ENCODE measurements around the gene OCRL.

The OCRL gene

GRCh38 chrX:129618997-129619396, 78.9 kb downstream of the OCRL start:
- H3K4me3 Mint-ChIP-seq = no peak overlapping the region
- no peaks in the 10 kb centered on the region for H3K9me3 Mint-ChIP-seq
- no peak overlapping the region for H3K27ac Mint-ChIP-seq
- no peaks in the 10 kb centered on the region for H3K36me3 Mint-ChIP-seq (ENCODE audit: low read depth)
- H3K4me1 Mint-ChIP-seq (ENCODE audit: low read depth) = no peaks in the 10 kb centered on the region
- no peak for DNase-seq
- peaks cover 21% of the 10 kb centered on the region for H3K27me3 Mint-ChIP-seq

GRCh38 chrX:129622757-129623301, 82.8 kb downstream of the OCRL start:
- Mint-ChIP-seq H3K4me3 (no peak overlapping the region), H3K36me3 (ENCODE audit: low read depth) (no peaks in the 10 kb centered on the region), H3K4me1 (ENCODE audit: low read depth) (peaks cover 3% of the 10 kb centered on the region), H3K27ac (no peak overlapping the region), H3K9me3 (no peaks in the 10 kb centered on the region), H3K27me3 (peaks cover 47% of the 10 kb centered on the region)
- no peak for DNase-seq

- Mint-ChIP-seq H3K4me3 (no peak overlapping the region), H3K27me3 (peaks cover 44% of the 10 kb centered on the region), H3K27ac (no peak overlapping the region), H3K9me3 (no peaks in the 10 kb centered on the region), H3K4me1 (ENCODE audit: low read depth) (peaks cover 3% of the 10 kb centered on the region), H3K36me3 (ENCODE audit: low read depth) (no peaks in the 10 kb centered on the region)
- no peak for DNase-seq
These were observed 86.0 kb downstream of the OCRL start for GRCh38 chrX:129626026-129626425.

GRCh38 chrX:129629837-129630236, 89.8 kb downstream of the OCRL start:
- no peaks in the 10 kb centered on the region for H3K9me3 Mint-ChIP-seq
- H3K4me1 Mint-ChIP-seq (ENCODE audit: low read depth) = peaks cover 3% of the 10 kb centered on the region
- no peak for DNase-seq
- peaks cover 21% of the 10 kb centered on the region for H3K27me3 Mint-ChIP-seq
- H3K4me3 Mint-ChIP-seq = no peak overlapping the region
- no peaks in the 10 kb centered on the region for H3K36me3 Mint-ChIP-seq (ENCODE audit: low read depth)
- no peak overlapping the region for H3K27ac Mint-ChIP-seq

GRCh38 chrX:129631849-129632248, 91.8 kb downstream of the OCRL start:
- H3K4me1 Mint-ChIP-seq (ENCODE audit: low read depth) = no peaks in the 10 kb centered on the region
- no peaks in the 10 kb centered on the region for H3K9me3 Mint-ChIP-seq

GRCh38 chrX:129632443-129632842, 92.4 kb downstream of the OCRL start:
- DNase-seq = no peak
- no peaks in the 10 kb centered on the region for H3K9me3 Mint-ChIP-seq
- peaks cover 3% of the 10 kb centered on the region for H3K27me3 Mint-ChIP-seq
- H3K36me3 Mint-ChIP-seq (ENCODE audit: low read depth) = no peaks in the 10 kb centered on the region
- no peak overlapping the region for H3K27ac Mint-ChIP-seq
- no peak overlapping the region for H3K4me3 Mint-ChIP-seq
- peaks cover 1% of the 10 kb centered on the region for H3K4me1 Mint-ChIP-seq (ENCODE audit: low read depth)

More at GRCh38 chrX:129631849-129632248, 91.8 kb downstream of the OCRL start:
- DNase-seq = no peak
- Mint-ChIP-seq H3K27me3 (peaks cover 4% of the 10 kb centered on the region), H3K27ac (no peak overlapping the region), H3K4me3 (no peak overlapping the region), H3K36me3 (ENCODE audit: low read depth) (no peaks in the 10 kb centered on the region)

- Mint-ChIP-seq H3K9me3 (no peaks in the 10 kb centered on the region), H3K27me3 (peaks cover 13% of the 10 kb centered on the region), H3K27ac (no peak overlapping the region), H3K4me3 (no peak overlapping the region), H3K4me1 (ENCODE audit: low read depth) (peaks cover 2% of the 10 kb centered on the region), H3K36me3 (ENCODE audit: low read depth) (no peaks in the 10 kb centered on the region)
- DNase-seq = no peak
These were observed 94.5 kb downstream of the OCRL start for GRCh38 chrX:129634541-129634940.

- DNase-seq = no peak
- H3K27ac Mint-ChIP-seq = no peak overlapping the region
These were observed 96.2 kb downstream of the OCRL start for GRCh38 chrX:129636175-129636681.

GRCh38 chrX:129637217-129638109, 97.4 kb downstream of the OCRL start:
- Mint-ChIP-seq H3K9me3 (no peaks in the 10 kb centered on the region), H3K36me3 (ENCODE audit: low read depth) (no peaks in the 10 kb centered on the region), H3K27me3 (peaks cover 18% of the 10 kb centered on the region), H3K4me3 (no peak overlapping the region), H3K4me1 (ENCODE audit: low read depth) (peaks cover 2% of the 10 kb centered on the region), H3K27ac (no peak overlapping the region)
- peak; percentile 85 for DNase-seq

More at GRCh38 chrX:129636175-129636681, 96.2 kb downstream of the OCRL start:
- Mint-ChIP-seq H3K4me3 (no peak overlapping the region), H3K9me3 (no peaks in the 10 kb centered on the region), H3K36me3 (ENCODE audit: low read depth) (no peaks in the 10 kb centered on the region), H3K4me1 (ENCODE audit: low read depth) (peaks cover 2% of the 10 kb centered on the region), H3K27me3 (peaks cover 18% of the 10 kb centered on the region)

- no peaks in the 10 kb centered on the region for H3K36me3 Mint-ChIP-seq (ENCODE audit: low read depth)
- peaks cover 2% of the 10 kb centered on the region for H3K4me1 Mint-ChIP-seq (ENCODE audit: low read depth)
- no peak overlapping the region for H3K4me3 Mint-ChIP-seq
- H3K27me3 Mint-ChIP-seq = peaks cover 23% of the 10 kb centered on the region
- H3K27ac Mint-ChIP-seq = no peak overlapping the region
- no peak for DNase-seq
- no peaks in the 10 kb centered on the region for H3K9me3 Mint-ChIP-seq
These were observed 98.9 kb downstream of the OCRL start for GRCh38 chrX:129638917-129639316.

- Mint-ChIP-seq H3K27ac (no peak overlapping the region), H3K4me1 (ENCODE audit: low read depth) (peaks cover 2% of the 10 kb centered on the region), H3K4me3 (no peak overlapping the region), H3K9me3 (no peaks in the 10 kb centered on the region), H3K36me3 (ENCODE audit: low read depth) (no peaks in the 10 kb centered on the region), H3K27me3 (peaks cover 33% of the 10 kb centered on the region)
- DNase-seq = no peak
These were observed 100.7 kb downstream of the OCRL start for GRCh38 chrX:129640737-129641136.

GRCh38 chrX:129641469-129641868, 101.4 kb downstream of the OCRL start:
- no peak overlapping the region for H3K4me3 Mint-ChIP-seq
- no peak for DNase-seq
- peaks cover 2% of the 10 kb centered on the region for H3K4me1 Mint-ChIP-seq (ENCODE audit: low read depth)
- no peak overlapping the region for H3K27ac Mint-ChIP-seq
- H3K9me3 Mint-ChIP-seq = no peaks in the 10 kb centered on the region
- no peaks in the 10 kb centered on the region for H3K36me3 Mint-ChIP-seq (ENCODE audit: low read depth)
- peaks cover 33% of the 10 kb centered on the region for H3K27me3 Mint-ChIP-seq

GRCh38 chrX:129641941-129642340, 101.9 kb downstream of the OCRL start:
- Mint-ChIP-seq H3K36me3 (ENCODE audit: low read depth) (no peaks in the 10 kb centered on the region), H3K27me3 (peaks cover 33% of the 10 kb centered on the region), H3K9me3 (no peaks in the 10 kb centered on the region), H3K27ac (no peak overlapping the region), H3K4me1 (ENCODE audit: low read depth) (peaks cover 2% of the 10 kb centered on the region), H3K4me3 (no peak overlapping the region)
- no peak for DNase-seq
